Measurements from ENCODE around the gene RTTN. TPM values are rescaled to one million over a fixed set of nuclear protein-coding genes. Genes with fewer than 3 reads are reported as not detected.

The RTTN gene
- polyA plus RNA-seq, 1 experiment: 5.4 TPM

- Histone ChIP-seq H3K36me3 (ENCODE audit: control insufficient read depth, insufficient read depth, low read length) (no peaks in the 10 kb centered on the region; the same call in 1 of the 2 replicates), H3K27me3 (ENCODE audit: control insufficient read depth, insufficient read depth, low read length) (no peaks in the 10 kb centered on the region), H3K4me3 (ENCODE audit: low read depth, low read length) (no peak overlapping the region)
- CTCF ChIA-PET: no interaction called here
- no peak for DNase-seq (ENCODE audit: low read depth)
- no peak for TF ChIP-seq CTCF (IDR thresholded peaks at IDR 0.05; ENCODE audit: insufficient read depth, low read depth, low read length)
- POLR2A ChIA-PET: no interaction called here
These were observed 212.7 kb downstream of the RTTN start for GRCh38 chr18:69992776-69993175.

GRCh38 chr18:69987870-69988269, 217.6 kb downstream of the RTTN start:
- POLR2A ChIA-PET: no interaction called here
- Histone ChIP-seq H3K36me3 (ENCODE audit: control insufficient read depth, insufficient read depth, low read length) (no peaks in the 10 kb centered on the region), H3K27me3 (ENCODE audit: control insufficient read depth, insufficient read depth, low read length) (no peaks in the 10 kb centered on the region), H3K4me3 (ENCODE audit: low read depth, low read length) (no peak overlapping the region)
- CTCF ChIA-PET: interaction anchor here (0.7 to 1.3 kb wide), 3 partner anchors 28 to 1120 kb away, joined by 3 read pairs; no protein-coding TSS in a partner anchor
- TF ChIP-seq CTCF (IDR thresholded peaks at IDR 0.05; ENCODE audit: insufficient read depth, low read depth, low read length): no peak
- no peak for DNase-seq (ENCODE audit: low read depth)

GRCh38 chr18:69985239-69985638, 220.2 kb downstream of the RTTN start:
- CTCF ChIA-PET: no interaction called here
- no peak overlapping the region for H3K4me3 ChIP-seq (ENCODE audit: low read depth, low read length)
- H3K36me3 ChIP-seq (ENCODE audit: control insufficient read depth, insufficient read depth, low read length): no peaks in the 10 kb centered on the region
- POLR2A ChIA-PET: no interaction called here
- no peak for TF ChIP-seq CTCF (IDR thresholded peaks at IDR 0.05; ENCODE audit: insufficient read depth, low read depth, low read length)
- no peaks in the 10 kb centered on the region for H3K27me3 ChIP-seq (ENCODE audit: control insufficient read depth, insufficient read depth, low read length)
- no peak for DNase-seq (ENCODE audit: low read depth)

- H3K36me3 ChIP-seq (ENCODE audit: control insufficient read depth, insufficient read depth, low read length): no peaks in the 10 kb centered on the region
- CTCF ChIA-PET: no interaction called here
- no peak for TF ChIP-seq CTCF (IDR thresholded peaks at IDR 0.05; ENCODE audit: insufficient read depth, low read depth, low read length)
- no peak for DNase-seq (ENCODE audit: low read depth)
- H3K27me3 ChIP-seq (ENCODE audit: control insufficient read depth, insufficient read depth, low read length): no peaks in the 10 kb centered on the region
- POLR2A ChIA-PET: no interaction called here
- H3K4me3 ChIP-seq (ENCODE audit: low read depth, low read length): no peak overlapping the region
These were observed 223.1 kb downstream of the RTTN start for GRCh38 chr18:69982417-69982816.

GRCh38 chr18:69981948-69982347, 223.5 kb downstream of the RTTN start:
- no peaks in the 10 kb centered on the region for H3K27me3 ChIP-seq (ENCODE audit: control insufficient read depth, insufficient read depth, low read length)
- ChIA-PET POLR2A (no interaction called here), CTCF (no interaction called here)
- no peaks in the 10 kb centered on the region for H3K36me3 ChIP-seq (ENCODE audit: control insufficient read depth, insufficient read depth, low read length)
- DNase-seq (ENCODE audit: low read depth): no peak
- TF ChIP-seq CTCF (IDR thresholded peaks at IDR 0.05; ENCODE audit: insufficient read depth, low read depth, low read length): no peak
- H3K4me3 ChIP-seq (ENCODE audit: low read depth, low read length): no peak overlapping the region

All from BJ (cell line).